NCI-H748 treated with DMSO at 0.1 percent for 48 hours (cell line): ENCODE data around the gene GNG4.
A peak's percentile ranks its signal among the peaks of the same experiment; 100 is the strongest.
"Not testable (repeated sequence)": the region's sequence is repeated elsewhere in the genome, so short reads cannot be mapped to it uniquely, and the experiment has no call there.

ENCODE experiments used
- DNase-seq: peaks from one replicate; lab custom pipeline; 2025; lab: John Stamatoyannopoulos, UW

The GNG4 gene

DNA sequence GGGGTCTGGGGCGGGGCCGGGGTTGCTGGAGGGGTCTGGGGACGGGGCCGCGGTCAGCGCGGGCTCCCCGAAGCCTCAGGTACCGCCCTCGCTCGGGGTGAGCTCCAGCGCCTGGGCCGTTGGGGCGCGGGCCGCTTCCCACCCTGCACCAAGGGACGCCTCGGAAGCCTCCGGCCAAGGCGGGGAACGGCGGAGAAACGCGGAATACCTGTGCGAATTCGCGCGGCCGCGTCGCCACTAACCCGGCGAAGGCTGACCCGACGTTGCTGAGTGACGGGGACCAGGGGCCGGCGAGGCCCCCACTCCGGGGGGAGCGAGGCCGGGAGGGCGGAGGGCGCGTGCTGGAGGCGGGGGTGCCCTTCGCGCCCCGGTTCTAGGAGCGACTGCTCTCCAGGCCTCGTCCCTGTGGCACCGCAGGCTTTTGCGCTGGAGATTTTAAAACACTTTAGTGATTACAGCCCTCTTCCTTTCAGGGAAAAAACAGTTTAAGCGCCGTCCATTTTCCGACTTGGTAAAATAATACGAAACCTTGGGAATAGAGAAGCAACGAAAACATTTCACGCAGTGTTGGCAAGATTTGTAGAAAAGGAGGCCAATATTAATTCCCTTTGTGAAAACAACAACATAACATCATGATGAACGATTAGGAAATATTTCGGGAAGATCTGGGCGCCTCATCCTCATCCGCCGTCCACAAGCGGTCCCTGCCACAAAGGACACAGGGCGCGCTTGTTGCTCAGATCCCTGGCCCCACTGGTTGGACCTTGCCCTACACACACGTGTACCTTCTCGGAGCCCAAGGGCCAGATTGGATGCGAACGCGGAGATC lies 971 bp upstream of the GNG4 start:
- peak; percentile 21 for DNase-seq

GRCh38 chr1:235648954-235649367 lies 623 bp downstream of the GNG4 start:
- peak; percentile 26 for DNase-seq

- DNase-seq, result peak; percentile 29
Observed at GRCh38 chr1:235648407-235648907, 1.1 kb downstream of the GNG4 start.

DNA sequence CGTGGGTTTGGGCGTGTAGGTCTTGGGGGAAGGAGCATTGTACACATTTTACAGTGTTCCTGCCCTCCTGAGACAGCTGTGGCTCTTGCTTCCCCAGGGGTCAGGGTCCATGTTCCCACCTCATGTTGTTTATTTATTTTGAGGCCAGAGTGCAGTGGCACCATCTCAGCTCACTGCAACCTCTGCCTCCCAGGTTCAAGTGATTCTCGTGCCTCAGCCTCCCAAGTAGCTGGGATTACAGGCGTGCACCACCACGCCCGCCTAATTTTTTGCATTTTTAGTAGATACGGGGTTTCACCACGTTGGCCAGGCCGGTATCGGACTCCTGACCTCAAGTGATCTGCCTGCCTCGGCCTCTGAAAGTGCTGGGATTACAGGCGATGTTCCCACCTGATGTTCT lies 2.0 kb downstream of the GNG4 start:
- not testable (repeated sequence) for DNase-seq

DNA sequence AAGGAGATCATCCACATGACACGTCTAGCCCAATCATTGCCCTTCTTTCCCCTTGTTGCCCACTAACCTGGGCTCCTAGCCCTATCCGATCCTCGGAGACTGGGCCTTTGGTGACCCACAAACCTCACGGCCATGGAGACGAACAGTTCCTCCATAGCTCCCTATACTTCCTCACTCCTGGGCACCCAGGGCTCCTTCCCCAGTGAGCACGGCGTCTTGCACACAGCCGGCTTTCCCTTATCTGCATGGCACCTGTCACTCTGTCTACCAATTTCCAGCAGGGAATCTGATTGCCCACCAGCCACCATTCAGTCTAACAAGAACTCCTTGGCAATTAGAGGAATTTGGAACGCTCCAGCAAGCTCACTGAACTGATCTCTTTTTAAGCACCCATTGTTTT lies 3.1 kb downstream of the GNG4 start:
- DNase-seq, result no peak

DNA sequence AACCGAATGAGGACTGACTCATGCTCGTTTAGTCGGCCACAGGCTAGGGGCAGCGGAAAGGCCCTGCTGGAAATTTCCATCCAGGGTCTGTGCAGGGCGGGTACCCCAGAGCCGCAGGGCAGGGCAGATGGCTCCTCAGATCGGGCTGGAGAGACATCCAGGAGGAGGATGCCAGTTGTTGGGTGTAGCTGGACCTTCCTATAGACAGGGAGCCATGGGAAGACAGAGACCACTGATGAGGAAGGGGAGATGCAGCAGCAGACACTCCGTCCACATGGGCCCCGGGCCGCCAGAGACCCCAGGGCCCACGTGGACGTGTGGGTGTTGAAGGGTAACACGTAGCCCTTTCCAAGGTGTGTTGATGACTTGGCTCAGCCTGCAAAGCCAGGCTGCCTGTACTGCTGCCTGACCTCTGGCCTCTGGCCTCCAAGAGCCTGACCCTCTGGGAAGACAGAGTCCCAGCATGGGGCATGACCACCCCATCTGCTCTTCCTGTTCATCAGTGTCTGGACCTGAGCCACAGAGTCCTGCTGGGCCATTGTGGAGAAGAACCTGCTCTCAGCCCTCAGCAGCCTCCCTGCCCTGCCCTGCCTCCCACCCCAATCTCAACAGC lies 4.8 kb downstream of the GNG4 start:
- no peak for DNase-seq

DNA sequence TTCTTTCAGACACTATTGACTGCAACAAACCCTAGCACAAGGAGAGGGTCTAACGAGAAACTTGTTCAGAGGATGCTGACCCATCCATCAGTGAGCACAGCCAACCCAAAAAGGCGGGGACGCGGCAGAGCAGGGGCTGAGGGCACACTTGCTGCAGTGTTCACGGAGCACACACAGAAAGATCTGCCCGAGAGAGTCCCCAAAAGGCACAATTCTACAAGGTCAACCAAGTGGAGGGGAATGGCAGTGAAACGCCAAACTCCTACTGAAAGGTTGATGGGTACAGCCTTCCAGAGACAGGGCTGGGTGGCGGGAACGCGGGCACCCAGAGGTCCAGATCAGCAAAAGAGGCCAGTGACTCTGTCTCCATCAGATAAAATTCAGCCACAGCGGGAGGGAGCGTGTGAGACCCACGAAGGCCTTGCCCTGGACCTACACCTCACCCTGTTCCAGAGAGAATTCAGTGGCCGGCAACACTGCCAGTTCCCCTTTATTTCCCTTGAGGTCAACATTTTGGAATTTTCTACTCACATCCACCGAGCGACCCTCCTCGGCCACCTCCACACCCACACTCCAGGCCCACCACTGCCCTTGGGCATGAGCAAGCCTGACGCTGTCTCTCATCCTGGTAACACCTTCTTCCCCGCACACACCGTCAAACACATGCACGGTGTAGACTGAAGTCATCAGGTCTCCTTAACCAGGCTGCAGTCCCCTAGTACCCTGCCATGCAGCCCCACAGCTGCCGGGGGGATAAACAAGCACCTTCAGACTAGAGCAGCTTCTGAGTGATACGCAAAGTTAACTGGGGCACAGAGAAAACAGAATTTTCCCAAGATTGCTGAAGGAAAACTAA lies 5.5 kb downstream of the GNG4 start:
- DNase-seq, result no peak

GRCh38 chr1:235642943-235643371 lies 6.6 kb downstream of the GNG4 start:
- no peak for DNase-seq

GRCh38 chr1:235642011-235642942 lies 7.3 kb downstream of the GNG4 start:
- no peak for DNase-seq

- DNase-seq, result no peak
Observed at GRCh38 chr1:235640580-235640979, 9.0 kb downstream of the GNG4 start.

DNA sequence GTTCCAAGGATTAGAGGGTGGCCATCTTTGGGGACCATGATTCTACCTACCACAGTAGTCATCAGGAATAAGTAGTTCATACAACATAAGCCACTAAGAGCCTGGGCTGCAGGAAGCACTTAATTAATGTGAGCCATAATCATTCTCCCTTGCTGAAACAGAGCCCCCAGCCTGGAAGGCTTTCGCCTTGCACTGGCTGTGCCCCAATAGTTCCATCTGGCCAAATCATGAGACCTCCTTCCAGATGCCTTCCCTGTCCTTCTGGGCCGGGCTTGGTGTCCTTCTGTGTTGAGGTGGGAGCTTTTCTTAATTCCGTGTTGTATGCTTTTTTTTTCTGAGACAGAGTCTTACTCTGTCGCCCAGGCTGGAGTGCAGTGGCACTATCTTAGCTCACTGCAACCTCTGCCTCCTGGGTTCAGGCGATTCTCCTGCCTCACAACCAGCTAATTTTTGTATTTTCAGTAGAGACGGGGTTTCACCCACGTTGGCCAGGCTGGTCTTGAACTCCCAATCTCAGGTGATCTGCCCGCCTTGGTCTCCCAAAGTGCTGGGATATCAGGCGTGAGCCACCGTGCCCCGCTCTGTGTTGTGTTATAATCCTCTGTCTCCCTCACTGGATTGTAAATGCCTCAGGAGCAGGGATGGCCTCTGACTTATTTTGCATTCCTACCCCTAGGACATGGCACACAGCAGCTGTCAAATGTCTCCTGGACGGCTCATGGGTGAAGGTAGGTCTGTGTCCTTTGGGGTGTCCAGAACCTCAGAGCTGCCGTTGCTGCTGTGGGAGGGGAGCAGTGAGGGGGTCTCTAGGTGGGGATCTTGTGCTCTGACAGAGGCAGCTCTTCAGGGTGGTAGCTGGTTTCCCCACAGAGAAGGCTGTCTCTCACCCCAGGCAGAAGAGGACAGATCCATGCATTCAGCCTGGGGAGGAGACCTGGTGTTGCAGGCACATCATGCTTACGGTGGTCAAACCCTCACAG lies 10.1 kb downstream of the GNG4 start:
- DNase-seq, result no peak

- DNase-seq, result not testable (repeated sequence)
Observed at GRCh38 chr1:235638612-235639011, 11.0 kb downstream of the GNG4 start.

DNA sequence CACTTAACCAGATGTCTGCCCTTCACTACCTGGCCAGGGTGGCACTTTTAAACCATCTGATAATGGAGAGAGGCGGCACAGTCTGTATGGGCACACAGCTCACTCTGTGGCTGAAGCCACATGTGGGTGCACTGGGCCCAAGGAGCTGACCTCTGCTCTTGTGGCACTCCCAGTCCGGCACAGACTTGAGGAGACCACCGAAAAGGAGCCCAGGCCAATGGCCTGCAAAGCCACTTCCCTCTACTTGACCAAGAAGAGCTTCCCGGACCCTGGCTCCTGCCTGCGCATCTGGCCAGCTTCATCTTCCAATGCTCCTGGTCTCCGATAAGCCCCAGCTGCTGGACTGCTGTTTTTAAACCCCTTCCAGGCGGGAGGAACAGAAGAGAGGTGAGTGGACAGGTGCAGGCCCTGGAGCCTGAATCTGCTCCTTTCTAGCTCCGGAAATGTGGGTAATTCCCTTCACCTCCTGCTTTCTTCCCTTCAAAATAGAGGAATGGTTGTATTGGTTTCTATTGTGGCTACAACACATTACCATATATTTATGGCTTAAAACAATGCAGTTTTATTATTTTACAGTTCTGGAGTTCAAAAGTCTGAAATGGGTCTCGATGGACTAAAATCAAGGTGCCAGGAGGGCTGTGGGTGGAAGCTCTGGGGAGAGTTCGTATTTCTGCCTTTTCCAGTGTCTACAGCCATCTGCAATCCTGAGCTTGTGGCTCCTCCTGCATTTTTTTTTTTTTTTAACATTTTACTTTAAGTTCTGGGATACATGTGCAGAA lies 11.6 kb downstream of the GNG4 start:
- no peak for DNase-seq

DNA sequence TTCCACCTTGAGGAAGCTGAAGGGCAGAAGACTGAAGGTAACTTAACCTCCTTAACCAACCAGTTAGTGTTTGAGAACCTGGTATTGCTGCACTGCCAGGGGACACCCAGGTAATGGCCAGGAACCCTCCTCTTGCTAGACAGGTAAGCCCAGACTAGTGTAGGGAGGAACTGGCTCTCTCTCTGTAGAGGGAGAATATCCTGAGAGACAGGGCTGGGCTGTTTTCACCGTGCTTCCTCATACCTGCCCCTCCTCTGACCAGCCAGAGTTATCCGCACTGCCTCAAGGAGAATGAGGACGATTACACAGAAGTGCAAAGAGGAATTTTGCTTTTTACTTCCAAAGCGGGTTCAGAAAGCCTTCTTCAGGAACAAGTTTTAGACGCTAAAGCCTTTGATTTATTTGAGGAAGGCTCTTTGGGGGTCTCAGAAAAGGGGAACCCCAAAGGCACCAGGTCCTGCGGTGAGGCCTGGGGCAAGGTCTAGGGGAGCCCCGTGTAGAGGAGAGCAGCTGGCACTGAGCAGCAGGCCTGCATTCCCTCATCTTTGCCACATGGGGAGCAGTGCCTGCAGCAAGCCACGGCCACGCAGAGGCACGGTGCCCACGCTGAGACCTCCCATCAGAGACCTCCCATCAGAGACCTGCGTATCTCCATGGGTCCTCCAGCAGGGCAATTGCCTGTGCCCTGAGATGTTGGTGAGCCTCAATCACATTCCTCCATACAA lies 13.5 kb downstream of the GNG4 start:
- no peak for DNase-seq

DNA sequence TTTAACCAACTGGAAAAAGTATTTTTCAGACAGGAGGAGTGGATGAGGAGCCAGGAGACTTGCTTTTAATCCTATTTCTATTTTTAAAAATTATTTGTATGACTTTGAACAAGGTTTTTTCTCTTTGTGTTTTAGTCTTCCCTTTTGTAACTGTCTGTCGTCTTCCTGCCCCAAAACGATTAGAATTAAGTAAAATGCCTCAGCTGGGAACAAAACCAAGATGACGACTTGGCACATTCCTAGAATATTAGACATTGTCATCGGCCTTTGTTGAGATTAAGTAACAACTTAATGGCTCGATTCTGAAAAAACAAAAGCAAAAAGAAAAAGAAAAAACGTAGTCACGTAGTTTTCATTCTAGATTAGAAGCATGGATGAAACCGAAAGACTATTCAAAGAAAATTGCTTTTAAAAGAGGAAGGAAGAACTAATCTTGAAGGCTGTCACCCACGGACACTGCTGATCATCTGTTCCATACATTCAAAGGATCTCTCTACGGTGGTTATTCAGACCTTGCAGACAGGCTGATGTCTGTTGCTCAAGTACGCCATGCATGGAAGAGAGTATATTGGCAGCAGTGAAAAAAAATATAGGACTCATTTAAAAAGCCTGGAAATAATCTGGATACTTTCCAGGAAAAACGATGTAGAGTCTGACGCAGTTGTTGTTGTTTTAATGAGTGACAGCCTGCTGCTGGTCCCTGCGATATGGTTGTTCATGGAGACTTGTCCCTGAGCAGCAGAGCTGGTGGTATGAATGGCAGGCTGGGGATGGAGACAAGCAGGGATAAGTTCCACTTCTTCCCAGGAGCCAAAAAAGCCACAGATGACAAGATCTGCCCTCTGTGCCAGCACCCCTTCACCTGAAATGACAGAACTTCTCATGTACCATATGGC lies 16.8 kb downstream of the GNG4 start:
- no peak for DNase-seq

DNA sequence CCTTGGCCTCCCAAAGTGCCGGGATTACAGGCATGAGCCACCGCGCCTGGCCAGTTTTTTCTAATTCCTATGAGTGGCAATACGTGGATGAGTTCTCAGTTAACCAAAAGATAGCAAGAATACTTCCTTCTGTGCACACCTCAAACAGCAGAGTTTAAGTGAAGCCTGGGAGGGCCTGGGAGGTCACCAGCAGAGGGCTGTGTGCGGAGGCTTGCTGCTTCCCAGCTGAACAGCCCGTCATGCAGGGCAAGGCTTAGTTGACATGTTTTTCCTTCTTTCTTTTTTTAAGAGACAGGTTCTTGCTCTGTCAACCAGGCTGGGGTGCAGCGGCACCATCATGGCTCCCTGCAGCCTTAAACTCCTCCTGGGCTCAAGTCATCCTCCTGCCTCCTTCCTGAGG lies 17.8 kb downstream of the GNG4 start:
- no peak for DNase-seq

DNA sequence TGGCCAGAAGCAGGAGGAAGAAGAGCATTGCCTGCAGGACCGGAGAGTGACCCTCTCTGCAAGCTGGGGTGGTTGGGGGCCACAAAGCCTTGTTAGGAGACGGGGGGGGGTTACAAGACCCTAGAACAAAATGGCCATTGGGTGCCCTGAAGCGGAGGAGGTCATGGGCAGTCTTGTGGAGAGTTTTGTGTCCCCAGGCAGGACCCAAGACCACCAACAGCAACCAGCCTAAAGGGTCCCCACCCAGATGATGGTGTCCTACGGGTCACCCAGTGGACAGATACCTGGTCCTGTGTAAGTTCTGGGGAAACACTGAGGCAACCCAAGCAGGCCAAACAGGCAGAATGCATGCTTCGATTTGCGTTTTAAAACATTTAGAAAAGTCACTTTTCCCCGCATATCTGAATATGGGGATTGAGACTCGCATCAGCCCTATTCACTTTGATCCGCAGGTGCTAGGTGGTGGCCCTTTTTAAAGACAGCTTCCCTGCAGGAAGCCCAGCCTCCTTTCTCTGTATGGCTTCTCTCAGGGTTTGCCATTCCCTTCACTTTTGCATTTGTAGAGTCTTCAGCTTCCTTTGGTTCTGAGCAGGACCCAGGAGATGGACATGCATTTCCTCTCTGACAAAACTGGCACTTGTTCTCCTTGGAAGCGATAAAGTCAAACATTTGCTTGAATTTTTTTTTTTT lies 21.1 kb downstream of the GNG4 start:
- no peak for DNase-seq
